Activated gamma-delta T cell treated with Interleukin-2 at 50 U/mL for 16 hours (primary cell): Measurements from ENCODE around the gene ANO4.

Source experiments
- DNase-seq: peaks from one replicate; pipeline ENCODE4 v3.0.0-alpha.2; 2020

The ANO4 gene

GRCh38 chr12:100794441-100795173 lies at the start of gene ANO4:
Gene ANO4 (plus strand): TSS chr12:100794776. CDS start chr12:100901786, 107,010 bp downstream.
- DNase-seq = no peak

DNA sequence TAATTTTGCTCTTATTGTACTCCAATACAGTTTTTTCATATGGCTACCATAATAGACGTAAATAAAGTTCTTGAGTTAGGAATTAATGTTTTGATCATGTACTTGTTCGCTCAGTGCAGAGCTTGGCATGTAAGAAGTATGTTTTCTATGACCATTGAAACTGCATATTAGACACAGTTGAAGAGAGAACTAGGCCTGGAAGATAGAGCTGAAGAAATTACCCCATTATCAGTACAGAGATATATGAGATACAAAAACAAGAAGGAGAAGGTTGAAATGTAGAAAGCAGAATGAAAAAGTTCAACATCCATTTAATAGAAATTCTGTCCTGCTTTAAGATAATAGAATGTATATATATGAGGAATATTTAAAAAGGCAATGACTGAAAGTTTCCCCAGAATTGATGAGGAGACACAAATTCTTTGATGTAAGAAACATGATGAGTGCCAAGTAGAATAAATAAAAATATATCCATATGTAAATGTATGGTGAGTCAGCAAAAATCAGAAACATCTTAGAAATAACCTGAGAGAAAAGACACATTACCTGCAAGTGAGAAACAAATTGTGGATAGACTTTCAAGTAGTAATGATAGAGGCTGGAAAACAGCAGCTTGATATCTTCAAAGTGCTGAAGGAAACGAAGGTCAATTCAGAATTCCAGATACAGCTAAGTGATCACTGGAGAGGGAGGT lies 49.1 kb upstream of the ANO4 start:
- no peak for DNase-seq

DNA sequence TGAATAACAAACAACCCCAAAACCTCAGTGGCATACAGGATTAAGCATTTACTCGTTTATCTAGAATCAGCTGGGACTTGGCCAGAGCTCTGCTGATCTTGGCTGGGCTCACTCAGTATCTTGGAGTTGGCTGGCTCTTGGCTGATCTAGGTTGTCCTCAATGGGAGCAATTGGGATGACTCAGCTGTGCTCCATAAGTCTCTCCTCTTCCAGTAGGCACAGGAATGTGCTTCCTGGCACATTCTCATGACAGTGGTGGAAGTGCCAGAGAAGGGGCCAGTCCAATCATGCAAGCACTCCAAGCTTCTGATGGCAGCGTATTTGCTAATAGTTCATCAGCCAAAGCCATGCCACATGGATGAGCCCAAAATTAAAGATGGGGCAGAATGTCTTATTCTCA lies 41.7 kb upstream of the ANO4 start:
- DNase-seq = no peak

DNA sequence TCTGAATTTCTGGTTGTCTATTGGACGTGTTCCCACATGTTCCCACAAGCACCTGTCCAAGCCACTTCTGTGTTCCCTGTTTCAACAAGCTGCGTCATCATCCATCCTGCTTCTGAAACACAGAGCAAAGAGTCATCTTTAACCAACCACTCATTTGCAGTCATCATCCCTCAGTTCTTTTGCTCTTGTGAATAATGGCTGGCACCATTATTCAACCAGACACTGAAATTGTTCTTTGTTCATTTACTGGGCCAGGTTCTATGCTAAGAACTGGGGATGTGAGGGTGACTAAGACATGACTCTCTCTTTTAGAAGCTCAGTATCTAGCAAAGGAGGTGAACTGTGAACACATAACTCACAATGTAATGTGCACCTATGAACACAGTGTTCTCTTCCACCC lies 40.7 kb upstream of the ANO4 start:
- DNase-seq = no peak

DNA sequence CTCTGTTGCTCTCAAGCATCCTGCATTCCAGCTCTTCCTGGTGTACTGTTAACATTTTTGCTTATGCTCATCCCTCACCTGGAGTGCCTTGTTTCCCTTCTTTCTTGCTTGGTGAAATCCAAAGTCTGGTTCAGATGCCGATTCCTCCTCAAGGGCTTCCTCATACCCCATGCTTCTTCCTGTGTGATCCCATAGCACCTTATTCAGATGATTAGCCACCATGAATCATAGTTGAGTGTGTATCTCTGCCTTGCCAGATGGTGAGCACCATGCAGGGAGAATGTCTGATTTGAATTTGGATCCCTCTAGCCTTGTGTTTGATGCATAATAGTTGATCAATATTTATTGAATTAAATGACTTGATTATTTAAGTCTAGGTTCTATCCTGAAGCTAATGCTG lies 39.4 kb upstream of the ANO4 start:
- no peak for DNase-seq

DNA sequence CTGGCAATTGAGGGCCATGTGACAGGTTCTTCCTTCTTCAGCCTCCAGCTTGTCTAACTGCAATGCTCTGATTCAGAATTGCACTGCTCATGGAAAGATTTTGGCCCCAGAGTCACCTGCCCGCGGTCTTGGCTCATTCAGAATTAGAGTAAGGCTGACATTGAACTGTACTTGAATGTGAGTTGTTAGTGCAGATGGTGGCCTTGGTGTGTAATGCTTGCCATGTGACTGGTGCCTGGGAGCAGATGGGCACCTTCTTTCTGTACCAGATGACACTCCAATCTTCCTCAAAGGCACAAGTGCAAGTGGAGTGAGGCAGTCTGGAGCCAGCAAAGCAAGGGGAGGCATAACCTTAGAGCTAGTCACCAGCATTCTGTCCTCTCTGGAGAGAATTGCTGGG lies 36.5 kb upstream of the ANO4 start:
- DNase-seq = no peak

DNA sequence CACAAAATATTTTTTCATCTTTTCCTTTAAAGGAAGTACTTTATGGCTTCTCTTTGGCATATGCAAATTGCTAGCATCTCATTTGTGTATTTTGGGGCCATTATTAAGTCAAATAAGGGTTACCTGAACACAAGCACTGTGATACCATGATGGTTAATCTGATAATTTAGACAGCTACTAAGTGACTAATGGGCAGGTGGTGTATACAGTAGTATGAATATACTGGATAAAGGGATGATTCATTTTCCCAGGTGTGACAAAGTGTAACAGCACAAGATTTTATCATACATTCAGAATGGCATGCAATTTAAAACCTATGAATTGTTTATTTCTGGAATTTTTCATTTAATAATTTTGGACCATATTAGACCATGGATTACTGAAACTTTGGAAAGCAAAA lies 27.2 kb upstream of the ANO4 start:
- no peak for DNase-seq

DNA sequence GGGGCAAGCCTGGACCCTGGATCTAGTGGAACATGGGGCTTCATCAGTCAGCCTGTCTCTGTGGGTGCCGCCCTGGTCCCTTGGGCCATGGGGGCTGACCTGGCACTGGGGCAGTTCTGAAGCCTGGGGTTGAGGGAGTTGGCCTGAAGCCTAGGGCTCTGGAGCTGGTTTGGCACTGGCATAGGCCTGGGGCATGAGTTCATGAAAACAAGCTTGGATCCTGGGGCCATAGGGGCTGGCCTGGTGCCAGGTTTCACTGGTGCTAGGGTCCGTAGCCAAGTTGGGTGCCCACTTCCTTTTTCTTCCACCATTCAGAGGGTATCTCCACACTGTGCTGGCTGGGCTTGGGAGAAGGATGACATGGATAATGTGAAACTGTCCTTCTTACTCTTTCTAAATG lies 26.6 kb upstream of the ANO4 start:
- no peak for DNase-seq

DNA sequence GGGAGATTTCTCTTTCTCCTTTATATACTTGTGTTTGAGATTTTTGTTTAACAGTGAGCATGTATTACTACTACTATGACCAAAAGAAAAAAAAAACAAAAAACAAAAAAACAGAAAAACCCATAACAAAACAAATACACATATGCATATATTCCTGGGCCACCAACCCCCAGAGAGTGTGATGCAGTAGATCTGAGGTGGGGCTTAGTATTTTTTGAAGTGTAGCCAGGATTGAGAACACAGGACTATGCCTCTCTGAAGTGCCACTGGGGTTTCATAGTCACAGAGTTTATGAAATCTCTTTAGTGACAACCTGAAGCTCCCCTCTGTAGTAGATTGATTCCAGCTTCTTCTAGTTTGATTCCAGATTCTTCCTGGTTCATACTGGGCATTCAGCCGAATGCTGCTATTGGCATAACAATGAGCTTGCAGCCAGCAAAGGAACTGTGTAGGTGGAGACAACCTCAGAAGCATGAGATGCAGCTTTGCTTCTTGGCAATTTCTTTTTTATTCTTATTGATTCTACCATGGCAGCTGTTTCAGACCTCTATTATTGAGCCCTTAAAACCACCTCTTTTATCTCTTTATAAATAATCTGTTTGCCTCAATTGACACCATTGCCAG lies 15.5 kb upstream of the ANO4 start:
- no peak for DNase-seq

GRCh38 chr12:100789146-100789545 lies 5.4 kb upstream of the ANO4 start:
- DNase-seq = no peak

DNA sequence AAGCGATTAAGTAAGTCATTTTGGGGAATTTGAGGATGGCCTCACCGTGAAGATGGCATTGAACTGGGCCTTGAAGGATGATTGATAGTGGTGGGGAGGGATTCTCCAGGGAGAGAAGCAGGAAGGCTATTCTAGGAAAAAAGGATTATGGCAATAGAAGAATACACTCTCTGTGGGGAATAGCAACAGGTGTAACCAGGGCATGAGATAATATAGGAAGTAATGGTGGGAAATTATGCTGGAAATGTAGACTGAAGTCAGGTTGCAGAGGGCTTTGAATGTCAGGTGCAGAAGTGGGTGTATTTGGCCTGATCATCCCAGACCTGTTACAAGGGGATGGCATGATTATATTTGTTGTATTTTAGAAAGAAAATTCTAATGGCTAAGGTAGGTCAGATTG lies 4.6 kb upstream of the ANO4 start:
- no peak for DNase-seq

DNA sequence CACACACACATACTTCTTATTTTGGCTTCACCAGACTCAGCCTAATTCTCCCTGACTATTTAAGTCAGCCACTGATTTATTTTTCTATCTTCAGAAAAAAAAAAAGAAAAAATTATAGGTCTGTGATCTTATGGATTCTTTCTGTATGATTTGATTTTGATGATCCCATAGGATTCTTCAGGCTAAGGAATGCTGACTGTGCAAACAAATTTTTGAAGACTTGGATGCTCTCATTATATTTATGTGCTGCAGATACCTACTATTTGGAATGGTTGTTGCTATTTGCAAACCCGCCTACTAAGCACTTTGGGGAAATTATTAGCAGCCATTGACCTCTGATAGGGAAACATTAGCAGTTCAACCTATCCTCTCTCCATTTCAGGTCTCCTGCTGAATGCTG lies 4.0 kb upstream of the ANO4 start:
- DNase-seq = no peak

DNA sequence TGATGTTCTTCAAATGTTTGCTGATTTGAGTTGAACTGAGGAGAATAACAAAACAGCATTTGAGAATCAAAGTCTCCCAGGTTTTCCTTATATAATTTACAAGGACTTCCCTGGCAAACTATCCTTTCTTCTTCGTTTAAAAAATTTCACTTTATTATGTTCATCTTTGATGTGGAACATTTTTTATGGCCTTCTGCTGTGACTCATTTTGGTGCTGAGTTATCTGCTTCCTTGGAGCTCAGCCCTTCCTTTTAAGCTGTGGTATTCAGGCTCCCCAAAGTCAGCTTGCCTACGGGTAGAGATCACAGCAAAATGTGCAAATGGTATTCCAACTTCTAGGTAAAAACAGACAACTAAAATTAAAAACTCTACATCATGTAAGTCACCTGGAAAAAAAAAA lies 1.4 kb upstream of the ANO4 start:
- DNase-seq = no peak

GRCh38 chr12:100795174-100795799 lies 711 bp downstream of the ANO4 start:
- no peak for DNase-seq

- no peak for DNase-seq
Observed at GRCh38 chr12:100795800-100796179, 1.2 kb downstream of the ANO4 start.

GRCh38 chr12:100796621-100797020 lies 2.0 kb downstream of the ANO4 start:
- no peak for DNase-seq

DNA sequence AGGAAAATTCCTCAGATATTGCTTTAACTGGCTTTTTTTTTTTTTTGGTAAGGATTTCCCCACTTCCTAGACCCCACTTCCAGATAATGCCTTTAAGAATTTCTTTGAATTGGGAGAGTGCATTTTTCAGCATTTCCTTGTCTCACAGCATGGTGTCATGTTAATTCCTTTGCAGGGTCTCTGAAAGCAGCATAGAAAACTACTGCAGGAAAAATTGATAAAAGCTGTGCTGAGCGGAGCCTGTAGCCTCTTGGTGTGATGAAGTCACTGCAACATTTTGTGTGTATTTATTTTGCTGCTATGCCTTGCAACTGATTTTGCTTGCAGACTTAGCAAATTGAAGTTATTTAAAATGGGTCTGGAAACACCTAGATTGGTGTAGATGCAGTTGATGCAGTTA lies 2.7 kb downstream of the ANO4 start:
- DNase-seq = no peak

DNA sequence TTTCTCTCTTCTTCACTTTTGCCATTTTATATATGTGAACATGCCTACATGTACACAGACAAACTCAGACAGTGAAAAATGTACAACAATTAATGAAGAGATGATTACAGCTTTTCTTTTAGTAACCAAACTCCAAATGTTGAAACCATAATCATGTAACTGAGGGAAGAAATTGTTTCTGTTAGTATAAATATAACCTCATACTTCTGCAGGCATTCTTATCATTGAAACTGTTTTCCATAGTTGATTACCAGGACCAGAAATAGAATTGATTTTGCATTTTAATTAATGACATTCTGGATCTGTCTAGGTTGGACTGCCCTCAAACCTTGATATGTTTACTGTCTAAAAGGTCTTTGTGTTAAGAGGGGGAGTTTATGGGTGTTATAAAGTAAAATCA lies 3.2 kb downstream of the ANO4 start:
- DNase-seq = no peak

DNA sequence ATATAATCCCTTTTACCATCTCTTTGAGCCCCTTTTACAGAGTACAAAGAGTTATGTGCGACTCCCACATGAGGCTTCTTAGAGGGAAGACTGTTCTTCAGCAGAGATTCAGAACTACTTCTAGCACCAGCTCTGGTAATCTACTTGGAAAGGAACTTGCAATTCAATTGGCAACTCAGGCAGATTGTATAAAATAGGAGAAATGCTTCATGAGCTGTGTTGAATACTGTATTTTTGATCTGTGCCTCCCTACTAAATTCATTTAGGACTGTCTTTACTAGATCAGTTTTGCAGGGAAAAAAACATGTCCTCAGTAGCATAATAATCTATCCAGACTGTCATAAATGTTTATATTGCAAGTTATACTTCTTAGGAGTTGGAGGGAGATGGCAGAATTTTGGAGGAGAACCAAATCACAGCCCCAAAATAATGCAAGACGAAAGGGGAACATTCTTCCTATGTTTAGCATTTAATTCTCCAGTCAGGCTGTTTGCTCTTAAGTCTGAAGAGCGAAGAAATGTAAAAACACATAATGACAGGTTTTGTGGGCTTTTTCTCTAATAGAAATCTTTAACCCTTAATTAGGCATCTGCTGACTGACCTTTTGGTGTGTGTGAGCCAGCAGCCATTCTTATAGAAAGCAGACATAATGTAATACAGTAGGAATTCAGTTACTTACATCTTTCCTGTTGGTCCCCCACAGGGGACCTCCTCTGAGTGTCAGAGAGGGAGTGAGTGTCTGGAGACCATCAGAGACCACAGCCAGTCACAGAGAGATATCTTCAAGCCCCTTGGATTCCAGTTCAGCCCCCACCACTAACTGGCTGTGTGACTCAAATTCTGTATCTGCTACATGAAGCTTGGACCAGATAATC lies 3.9 kb downstream of the ANO4 start:
- DNase-seq = no peak

- no peak for DNase-seq
Observed at GRCh38 chr12:100799770-100800169, 5.2 kb downstream of the ANO4 start.

GRCh38 chr12:100800723-100801122 lies 6.1 kb downstream of the ANO4 start:
- DNase-seq = no peak

- DNase-seq = no peak
Observed at GRCh38 chr12:100801320-100801719, 6.7 kb downstream of the ANO4 start.

DNA sequence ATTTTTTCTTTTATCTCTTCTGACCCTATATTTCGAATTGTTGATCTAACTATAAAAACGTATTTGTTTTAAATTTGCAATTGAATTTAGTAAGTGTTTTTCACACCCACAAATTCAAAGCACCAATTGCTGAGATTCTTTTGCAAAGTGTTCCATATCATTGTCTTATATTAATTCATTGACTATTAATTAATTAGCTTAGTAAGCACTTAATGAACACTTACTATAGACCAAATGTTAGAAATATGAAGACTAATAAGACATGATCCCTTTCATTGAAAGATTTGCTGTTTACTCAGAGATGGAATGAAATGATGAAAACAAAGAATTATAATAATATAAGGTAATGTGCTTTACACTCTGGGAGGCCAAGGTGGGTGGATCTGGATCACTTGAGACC lies 14.2 kb downstream of the ANO4 start:
- no peak for DNase-seq
